ENCODE measurements around the gene NCAPG. TPM values are rescaled to one million over a fixed set of nuclear protein-coding genes. Genes with fewer than 3 reads are reported as not detected.
A peak's percentile ranks its signal among the peaks of the same experiment; 100 is the strongest.
"Not testable (repeated sequence)": the region's sequence is repeated elsewhere in the genome, so short reads cannot be mapped to it uniquely, and the experiment has no call there.

The NCAPG gene
- total and polyA plus RNA-seq, 2 donors (not counting 1 experiment from before 2014, with no cell fraction given) = 8.0 to 10.1 TPM

GRCh38 chr4:17851959-17852358 lies 41.2 kb downstream of the NCAPG start:
- Histone ChIP-seq H3K36me3 (ENCODE audit: control insufficient read depth, insufficient read depth, low read length) (no peaks in the 10 kb centered on the region), H3K4me3 (replicated peaks in 1 of 4; ENCODE audit: control extremely low read depth in 1 of 4, insufficient read depth in 1 of 4, low read depth in 3 of 4, low read length in 4 of 4) (no peak overlapping the region), H3K27me3 (ENCODE audit: control insufficient read depth, insufficient read depth, low read length) (no peaks in the 10 kb centered on the region), H3K4me2 (ENCODE audit: extremely low read depth, insufficient read depth, low read length) (no peak overlapping the region), H3K9ac (ENCODE audit: insufficient read depth, low read length) (no peak overlapping the region), H3K79me2 (ENCODE audit: control insufficient read depth, insufficient read depth, low read length) (no peaks in the 10 kb centered on the region), H3K4me1 (ENCODE audit: control insufficient read depth, extremely low read depth, insufficient read depth, low read length) (no peaks in the 10 kb centered on the region), H2AFZ (ENCODE audit: low read length) (no peak overlapping the region), H3K9me3 (ENCODE audit: control insufficient read depth, insufficient read depth, low read depth, low read length) (no peaks in the 10 kb centered on the region), H3K27ac (ENCODE audit: insufficient read depth, low read length) (no peak overlapping the region), H4K20me1 (ENCODE audit: control insufficient read depth, extremely low read depth, insufficient read depth, low read length) (no peaks in the 10 kb centered on the region)
- TF ChIP-seq, protein P1, sequence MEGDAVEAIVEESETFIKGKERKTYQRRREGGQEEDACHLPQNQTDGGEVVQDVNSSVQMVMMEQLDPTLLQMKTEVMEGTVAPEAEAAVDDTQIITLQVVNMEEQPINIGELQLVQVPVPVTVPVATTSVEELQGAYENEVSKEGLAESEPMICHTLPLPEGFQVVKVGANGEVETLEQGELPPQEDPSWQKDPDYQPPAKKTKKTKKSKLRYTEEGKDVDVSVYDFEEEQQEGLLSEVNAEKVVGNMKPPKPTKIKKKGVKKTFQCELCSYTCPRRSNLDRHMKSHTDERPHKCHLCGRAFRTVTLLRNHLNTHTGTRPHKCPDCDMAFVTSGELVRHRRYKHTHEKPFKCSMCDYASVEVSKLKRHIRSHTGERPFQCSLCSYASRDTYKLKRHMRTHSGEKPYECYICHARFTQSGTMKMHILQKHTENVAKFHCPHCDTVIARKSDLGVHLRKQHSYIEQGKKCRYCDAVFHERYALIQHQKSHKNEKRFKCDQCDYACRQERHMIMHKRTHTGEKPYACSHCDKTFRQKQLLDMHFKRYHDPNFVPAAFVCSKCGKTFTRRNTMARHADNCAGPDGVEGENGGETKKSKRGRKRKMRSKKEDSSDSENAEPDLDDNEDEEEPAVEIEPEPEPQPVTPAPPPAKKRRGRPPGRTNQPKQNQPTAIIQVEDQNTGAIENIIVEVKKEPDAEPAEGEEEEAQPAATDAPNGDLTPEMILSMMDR (conservative IDR thresholded peaks at IDR 0.05 in 1 of 2, IDR thresholded peaks at IDR 0.05 in 1 of 2; ENCODE audit: low read depth in 1 of 2, low read length in 2 of 2) = no peak
- TF ChIP-seq EZH2 (IDR thresholded peaks at IDR 0.05; ENCODE audit: low read length, missing control alignments) = no peak
- DNase-seq (ENCODE audit: low read depth in 2 of 2) = no peak

GRCh38 chr4:17854036-17854435 lies 43.3 kb downstream of the NCAPG start:
- TF ChIP-seq EZH2 (IDR thresholded peaks at IDR 0.05; ENCODE audit: low read length, missing control alignments) = no peak
- TF ChIP-seq, protein P1 (conservative IDR thresholded peaks at IDR 0.05 in 1 of 2, IDR thresholded peaks at IDR 0.05 in 1 of 2; ENCODE audit: low read depth in 1 of 2, low read length in 2 of 2) = no peak
- Histone ChIP-seq H3K9me3 (ENCODE audit: control insufficient read depth, insufficient read depth, low read depth, low read length) (no peaks in the 10 kb centered on the region), H2AFZ (ENCODE audit: low read length) (no peak overlapping the region), H3K36me3 (ENCODE audit: control insufficient read depth, insufficient read depth, low read length) (no peaks in the 10 kb centered on the region), H3K4me1 (ENCODE audit: control insufficient read depth, extremely low read depth, insufficient read depth, low read length) (no peaks in the 10 kb centered on the region), H3K27me3 (ENCODE audit: control insufficient read depth, insufficient read depth, low read length) (no peaks in the 10 kb centered on the region), H4K20me1 (ENCODE audit: control insufficient read depth, extremely low read depth, insufficient read depth, low read length) (no peaks in the 10 kb centered on the region), H3K27ac (ENCODE audit: insufficient read depth, low read length) (no peak overlapping the region), H3K4me2 (ENCODE audit: extremely low read depth, insufficient read depth, low read length) (no peak overlapping the region), H3K9ac (ENCODE audit: insufficient read depth, low read length) (no peak overlapping the region), H3K79me2 (ENCODE audit: control insufficient read depth, insufficient read depth, low read length) (no peaks in the 10 kb centered on the region), H3K4me3 (replicated peaks in 1 of 4; ENCODE audit: control extremely low read depth in 1 of 4, insufficient read depth in 1 of 4, low read depth in 3 of 4, low read length in 4 of 4) (no peak overlapping the region)
- DNase-seq (ENCODE audit: low read depth in 2 of 2) = peak in 1 of 2 donors; percentile 14

DNA sequence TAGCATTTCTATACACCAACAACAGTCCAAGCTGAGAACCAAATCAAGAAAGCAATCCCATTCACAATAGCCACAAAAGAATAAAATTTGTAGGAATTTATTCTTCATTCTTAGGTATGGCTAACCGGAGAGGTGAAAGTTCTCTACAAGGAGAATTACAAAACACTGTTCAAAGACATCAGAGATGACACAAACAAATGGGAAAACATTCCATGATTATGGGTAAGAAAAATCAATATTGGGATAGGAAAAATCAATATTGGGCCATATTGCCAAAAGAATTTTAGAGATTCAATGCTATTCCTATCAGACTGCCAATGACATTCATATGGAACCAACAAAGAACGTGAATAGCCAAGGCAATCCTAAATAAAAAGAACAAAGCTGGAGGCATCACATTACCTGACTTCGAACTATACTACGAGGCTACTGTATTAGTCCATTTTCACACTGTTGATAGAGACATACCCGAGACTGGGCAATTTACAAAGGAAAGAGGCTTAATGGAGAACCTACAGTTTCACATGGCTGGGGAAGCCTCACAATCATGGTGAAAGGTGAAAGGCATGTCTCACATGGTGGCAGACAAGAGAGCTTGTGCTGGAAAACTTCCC lies 49.1 kb downstream of the NCAPG start:
- Histone ChIP-seq H4K20me1 (ENCODE audit: control insufficient read depth, extremely low read depth, insufficient read depth, low read length) (no peaks in the 10 kb centered on the region), H3K79me2 (ENCODE audit: control insufficient read depth, insufficient read depth, low read length) (no peaks in the 10 kb centered on the region), H3K9ac (ENCODE audit: insufficient read depth, low read length) (no peak overlapping the region), H3K9me3 (ENCODE audit: control insufficient read depth, insufficient read depth, low read depth, low read length) (no peaks in the 10 kb centered on the region), H3K36me3 (ENCODE audit: control insufficient read depth, insufficient read depth, low read length) (no peaks in the 10 kb centered on the region), H3K4me1 (ENCODE audit: control insufficient read depth, extremely low read depth, insufficient read depth, low read length) (no peaks in the 10 kb centered on the region), H3K4me3 (replicated peaks in 1 of 4; ENCODE audit: control extremely low read depth in 1 of 4, insufficient read depth in 1 of 4, low read depth in 3 of 4, low read length in 4 of 4) (no peak overlapping the region), H3K4me2 (ENCODE audit: extremely low read depth, insufficient read depth, low read length) (no peak overlapping the region), H3K27me3 (ENCODE audit: control insufficient read depth, insufficient read depth, low read length) (no peaks in the 10 kb centered on the region), H3K27ac (ENCODE audit: insufficient read depth, low read length) (no peak overlapping the region), H2AFZ (ENCODE audit: low read length) (no peak overlapping the region)
- TF ChIP-seq EZH2 (IDR thresholded peaks at IDR 0.05; ENCODE audit: low read length, missing control alignments) = no peak
- TF ChIP-seq, protein P1 (conservative IDR thresholded peaks at IDR 0.05 in 1 of 2, IDR thresholded peaks at IDR 0.05 in 1 of 2; ENCODE audit: low read depth in 1 of 2, low read length in 2 of 2) = no peak
- no peak for DNase-seq (ENCODE audit: low read depth in 2 of 2)

DNA sequence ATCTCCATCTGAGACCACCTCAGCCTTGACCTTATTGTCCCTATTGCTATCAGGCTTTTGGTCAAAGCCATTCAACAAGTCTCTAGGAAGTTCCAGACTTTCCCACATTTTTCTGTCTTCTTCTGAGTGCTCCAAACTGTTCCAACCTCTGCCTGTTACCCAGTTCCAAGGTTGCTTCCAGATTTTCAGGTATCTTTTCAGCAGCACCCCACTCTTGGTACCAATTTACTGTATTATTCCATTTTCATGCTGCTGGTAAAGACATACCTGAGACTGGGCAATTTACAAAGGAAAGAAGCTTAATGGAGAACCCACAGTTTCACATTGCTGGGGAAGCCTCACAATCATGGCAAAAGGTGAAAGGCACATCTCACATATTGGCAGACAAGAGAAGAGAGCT lies 51.1 kb downstream of the NCAPG start:
- not testable (repeated sequence) for H2AFZ ChIP-seq (ENCODE audit: low read length); H3K27me3 ChIP-seq (ENCODE audit: control insufficient read depth, insufficient read depth, low read length); DNase-seq (ENCODE audit: low read depth in 2 of 2); H3K4me3 ChIP-seq (replicated peaks in 1 of 4; ENCODE audit: control extremely low read depth in 1 of 4, insufficient read depth in 1 of 4, low read depth in 3 of 4, low read length in 4 of 4); H3K79me2 ChIP-seq (ENCODE audit: control insufficient read depth, insufficient read depth, low read length); H3K9me3 ChIP-seq (ENCODE audit: control insufficient read depth, insufficient read depth, low read depth, low read length); H3K27ac ChIP-seq (ENCODE audit: insufficient read depth, low read length); H3K9ac ChIP-seq (ENCODE audit: insufficient read depth, low read length); H3K36me3 ChIP-seq (ENCODE audit: control insufficient read depth, insufficient read depth, low read length); H3K4me2 ChIP-seq (ENCODE audit: extremely low read depth, insufficient read depth, low read length); H3K4me1 ChIP-seq (ENCODE audit: control insufficient read depth, extremely low read depth, insufficient read depth, low read length); H4K20me1 ChIP-seq (ENCODE audit: control insufficient read depth, extremely low read depth, insufficient read depth, low read length)
